ENCODE results near the gene TUBGCP2.

GRCh38 chr10:133243593-133243992, 65.1 kb downstream of the TUBGCP2 start:
- TF ChIP-seq CTCF (conservative IDR thresholded peaks at IDR 0.05; ENCODE audit: low read depth, low read length) (no peak), EZH2 (IDR thresholded peaks at IDR 0.05; ENCODE audit: borderline replicate concordance, low read depth, low read length, poor library complexity, severe bottlenecking) (no peak)

All from A673 (cell line).